NCI-H1436 (cell line): ENCODE results near the gene DTNA.
"Not testable (repeated sequence)": the region's sequence is repeated elsewhere in the genome, so short reads cannot be mapped to it uniquely, and the experiment has no call there.

Experiments
- DNase-seq: peaks from one replicate; lab custom pipeline; 2025; lab: John Stamatoyannopoulos, UW

The DTNA gene

DNA sequence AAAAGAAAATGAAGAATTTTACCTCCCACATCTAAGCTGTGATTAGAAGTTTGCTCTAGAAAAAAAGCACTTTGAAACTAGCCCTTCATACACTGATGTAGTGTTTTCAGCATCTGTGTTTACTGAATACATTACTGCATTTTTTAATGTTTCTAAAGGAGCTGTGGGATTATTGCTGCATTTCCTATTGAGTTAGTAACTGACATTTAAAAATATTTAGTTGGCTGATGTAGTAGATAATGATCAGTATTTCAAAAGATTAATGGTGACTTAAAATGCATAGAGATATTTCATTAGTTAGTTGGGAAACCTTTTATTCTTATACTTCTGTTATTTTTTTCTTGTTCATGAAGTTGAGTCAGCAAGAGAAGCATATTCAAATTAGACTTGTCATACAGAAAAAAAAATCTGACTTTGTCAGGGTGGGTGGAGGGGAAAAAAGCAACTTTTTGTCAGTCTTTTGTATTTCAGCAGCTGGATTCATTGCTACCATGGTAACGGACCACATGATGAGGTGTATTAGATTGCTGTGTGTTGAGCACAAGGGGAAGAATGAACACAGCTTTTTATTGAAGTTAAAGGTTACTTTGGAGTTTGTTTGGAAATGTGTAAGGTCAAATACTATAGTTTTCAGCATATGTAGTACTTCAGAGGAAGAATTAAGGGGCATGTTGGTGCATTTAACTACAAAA is at the start of gene DTNA:
DTNA (plus strand) TSS at position 549 of the 692 bp plus-strand sequence. CDS start 45,679 bp downstream, outside the sequence.
- peak; percentile 29 for DNase-seq

DNA sequence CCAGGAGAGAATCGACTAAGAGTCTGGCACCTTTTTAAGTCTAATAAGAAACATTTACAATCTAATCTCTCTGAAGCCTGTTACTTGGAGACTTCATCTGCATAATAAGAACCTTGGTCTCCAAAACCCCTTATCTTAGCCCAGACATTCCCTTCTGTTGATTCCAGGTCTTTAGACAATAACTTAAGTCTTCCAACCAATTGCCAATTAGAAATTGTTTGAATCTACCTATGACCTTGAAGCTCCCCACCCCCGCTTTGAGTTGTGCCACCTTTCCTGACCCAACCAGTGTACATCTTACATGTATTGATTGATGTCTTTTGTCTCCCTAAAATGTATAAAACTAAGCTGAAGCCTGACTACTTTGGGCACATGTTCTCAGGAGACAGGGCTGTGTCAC is 49.5 kb upstream of the DTNA start:
- no peak for DNase-seq

DNA sequence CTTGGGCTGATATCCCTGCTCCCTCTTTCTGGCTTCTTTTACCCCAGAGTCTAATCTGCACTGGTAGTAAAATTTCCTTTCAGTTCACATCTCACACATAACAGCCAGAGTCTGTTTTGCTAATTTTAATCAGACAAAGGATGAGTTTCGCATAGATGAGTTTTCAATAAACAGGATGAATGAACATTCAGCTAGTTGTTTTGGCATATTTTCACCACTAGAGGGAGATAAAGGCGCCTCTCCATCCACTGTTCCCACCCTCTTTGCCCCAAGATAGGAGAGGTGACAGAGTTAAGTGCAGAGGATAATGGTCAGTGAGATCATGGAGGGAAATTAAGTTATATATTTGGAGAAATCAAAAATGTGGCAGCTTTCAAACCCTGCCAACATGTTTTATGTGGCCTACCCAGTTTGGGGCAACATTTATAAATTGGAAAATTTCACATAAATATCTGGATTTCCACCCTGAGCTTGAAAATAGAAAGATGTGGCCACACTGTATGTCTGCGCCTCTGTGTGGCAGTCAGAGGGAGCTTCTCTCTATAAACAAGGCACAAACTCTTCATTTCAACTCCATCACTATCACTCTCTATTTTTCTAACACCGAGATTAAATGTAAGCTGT is 48.5 kb upstream of the DTNA start:
- DNase-seq: peak; percentile 22

DNA sequence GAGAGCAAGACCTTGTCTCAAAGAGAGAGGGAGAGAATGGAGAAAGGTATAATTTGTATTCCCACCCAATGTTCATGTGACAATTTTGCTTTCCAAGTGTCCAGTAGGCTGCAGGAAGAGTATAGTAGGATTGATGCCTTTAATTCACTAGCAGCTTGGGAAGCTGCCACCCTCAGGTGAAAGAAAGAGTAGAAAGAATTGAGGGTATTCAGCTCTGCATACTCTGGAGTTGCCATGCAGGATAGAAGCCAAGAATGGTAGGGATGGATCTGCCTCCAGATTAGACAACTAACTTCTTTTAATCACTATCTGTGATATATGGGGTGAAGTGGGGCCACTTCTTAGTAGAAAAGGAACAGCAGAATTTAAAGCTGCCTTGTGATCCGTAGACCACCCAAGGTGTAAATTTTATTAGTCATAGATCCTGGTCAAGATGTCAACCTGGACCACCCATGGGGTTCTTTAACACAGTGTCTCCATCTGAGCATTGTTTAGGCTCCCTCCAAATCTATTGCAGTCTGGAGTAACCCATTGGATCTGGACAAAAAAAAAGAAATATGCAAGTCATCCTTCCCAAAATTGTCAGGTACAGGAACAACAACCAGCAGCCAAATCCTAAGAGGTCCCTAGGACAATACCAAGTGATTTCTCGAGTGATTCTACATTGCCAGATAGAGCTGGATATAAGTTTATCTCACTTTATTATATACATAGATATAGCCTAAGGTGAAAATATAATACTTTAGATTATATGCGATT is 33.1 kb upstream of the DTNA start:
- DNase-seq: no peak

DNA sequence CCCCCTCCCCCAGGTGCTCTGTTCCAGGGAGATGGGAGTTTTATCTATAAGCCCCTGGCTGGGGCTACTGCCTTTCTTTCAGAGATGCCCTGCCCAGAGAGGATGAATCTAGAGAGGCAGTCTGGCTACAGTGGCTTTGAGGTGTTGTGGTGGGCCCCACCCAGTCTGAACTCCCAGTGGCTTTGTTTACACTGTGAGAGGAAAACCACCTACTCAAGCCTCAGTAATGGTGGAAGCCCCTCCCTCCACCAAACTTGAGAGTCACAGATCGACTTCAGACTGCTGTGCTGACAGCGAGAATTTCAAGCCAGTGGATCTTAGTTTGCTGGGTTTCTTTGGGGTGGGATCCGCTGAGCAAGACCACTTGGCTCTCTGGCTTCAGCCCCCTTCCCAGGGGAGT is 20.3 kb upstream of the DTNA start:
- not testable (repeated sequence) for DNase-seq

DNA sequence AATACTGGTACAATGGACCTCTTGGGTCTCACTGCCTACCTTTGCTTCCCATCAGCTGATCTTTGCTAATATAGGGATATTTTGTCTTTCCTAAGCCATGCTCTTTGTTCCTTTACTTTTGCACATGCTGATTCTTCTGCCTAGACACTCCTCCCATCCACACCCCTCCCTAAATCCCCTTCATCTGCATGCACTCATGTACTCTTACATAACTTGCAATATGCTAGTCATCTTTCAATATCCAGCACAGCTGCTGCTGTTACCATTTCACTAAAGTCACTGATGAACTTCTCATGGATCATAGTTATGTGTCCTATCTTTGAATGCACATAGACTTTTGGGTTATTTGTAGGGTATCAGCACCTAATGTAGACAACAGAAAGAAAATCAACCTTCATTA is 18.5 kb upstream of the DTNA start:
- no peak for DNase-seq

DNA sequence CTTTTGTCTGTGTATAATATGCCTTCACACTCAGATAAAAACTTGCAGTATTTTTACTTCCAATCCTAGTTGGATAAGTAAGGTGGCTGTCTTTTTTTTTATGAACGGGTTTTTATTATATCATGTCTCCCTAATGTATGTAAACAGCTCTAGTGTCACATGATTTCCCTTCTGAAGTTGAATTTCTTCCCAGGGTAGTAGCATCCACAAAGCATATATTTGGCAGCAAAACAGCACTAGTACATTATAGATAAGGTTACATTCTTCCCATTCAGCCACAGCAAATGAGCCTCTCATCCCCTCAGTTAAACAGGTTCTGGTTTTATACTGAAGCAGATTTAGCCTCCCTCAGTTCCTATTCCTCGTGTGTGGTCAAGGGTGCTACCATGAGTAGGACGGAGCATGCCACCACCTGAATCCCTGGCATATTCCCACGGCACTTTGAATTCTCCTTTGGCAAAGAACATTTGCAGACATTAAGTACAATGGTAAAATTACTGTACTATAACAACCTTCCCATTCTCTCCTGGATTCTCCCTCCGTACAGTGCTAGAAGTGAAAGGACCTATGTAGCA is 15.4 kb upstream of the DTNA start:
- no peak for DNase-seq

DNA sequence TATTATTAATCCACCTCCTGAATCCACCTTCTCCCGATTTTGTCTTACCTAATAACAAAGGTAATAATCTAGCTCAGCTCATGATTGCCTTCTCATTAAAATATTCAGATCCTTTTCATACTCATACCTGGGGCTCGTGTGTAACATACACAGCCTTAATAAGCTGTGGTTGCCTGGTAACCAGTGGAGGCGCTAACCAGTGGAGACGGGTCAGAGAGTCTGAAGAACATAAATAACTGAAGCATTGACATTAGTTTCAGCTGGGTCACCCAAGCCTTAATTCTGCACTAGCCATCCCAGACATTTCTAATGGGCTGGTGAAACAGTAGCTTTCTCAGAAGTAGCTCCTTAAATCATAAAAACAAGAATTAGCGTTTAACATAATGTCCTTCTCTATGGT is 14.8 kb upstream of the DTNA start:
- DNase-seq: peak; percentile 34

DNA sequence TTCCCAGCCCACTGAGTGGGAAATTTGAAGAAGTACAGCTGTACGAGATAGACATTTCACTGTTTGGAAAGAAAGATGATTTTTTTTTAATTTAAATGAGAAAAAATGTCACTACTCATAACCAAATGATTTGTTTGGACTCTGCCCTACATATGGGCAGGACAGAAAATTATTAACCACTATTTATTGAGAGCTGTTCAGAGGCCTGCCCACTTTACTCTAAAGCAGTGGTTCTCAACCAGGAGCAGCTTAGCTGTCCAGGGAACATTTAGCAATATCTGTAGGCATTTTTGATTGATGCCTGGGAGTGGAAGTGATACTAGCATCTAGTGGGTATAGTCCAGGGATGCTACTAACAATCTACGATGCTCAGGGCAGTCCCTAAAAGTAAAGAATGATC is 13.4 kb upstream of the DTNA start:
- no peak for DNase-seq

DNA sequence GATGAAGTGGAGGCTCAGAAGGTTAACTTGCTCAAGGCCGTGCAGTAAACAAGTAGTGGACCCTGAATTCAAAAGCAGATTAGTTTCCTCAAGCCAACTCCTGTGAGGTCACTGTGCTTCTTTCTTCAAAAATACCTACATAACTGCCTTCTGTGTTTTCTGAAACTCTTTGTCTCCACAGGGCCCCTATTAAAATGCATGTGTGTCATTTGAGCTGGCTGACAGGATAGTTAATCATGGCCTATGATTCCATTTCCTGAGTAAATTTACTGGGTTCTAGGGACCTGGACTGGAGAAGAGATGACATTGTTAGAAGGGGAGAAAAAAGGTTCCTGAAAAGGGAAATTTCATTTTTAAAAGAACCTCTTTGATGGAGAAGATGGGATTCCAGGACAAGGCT is 12.9 kb upstream of the DTNA start:
- DNase-seq: no peak

DNA sequence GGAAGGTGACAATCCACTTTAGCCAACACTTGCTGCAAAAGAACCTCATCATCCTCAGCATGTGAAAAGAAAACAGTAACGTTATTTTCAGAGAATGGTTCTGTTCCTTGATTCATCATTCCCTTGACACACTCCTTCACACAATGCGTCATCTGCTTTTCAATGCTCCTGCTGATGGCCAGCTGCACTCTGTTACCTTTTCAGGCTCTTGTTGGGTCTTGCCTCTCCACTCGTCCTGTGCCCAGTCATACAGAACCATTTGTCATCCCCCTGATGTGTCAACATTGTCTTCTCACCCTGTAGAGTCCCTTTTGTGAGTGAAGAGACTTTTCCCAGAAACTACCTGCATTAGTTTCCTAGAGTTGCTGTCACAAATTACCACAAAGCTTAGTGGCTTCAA is 12.2 kb upstream of the DTNA start:
- no peak for DNase-seq

DNA sequence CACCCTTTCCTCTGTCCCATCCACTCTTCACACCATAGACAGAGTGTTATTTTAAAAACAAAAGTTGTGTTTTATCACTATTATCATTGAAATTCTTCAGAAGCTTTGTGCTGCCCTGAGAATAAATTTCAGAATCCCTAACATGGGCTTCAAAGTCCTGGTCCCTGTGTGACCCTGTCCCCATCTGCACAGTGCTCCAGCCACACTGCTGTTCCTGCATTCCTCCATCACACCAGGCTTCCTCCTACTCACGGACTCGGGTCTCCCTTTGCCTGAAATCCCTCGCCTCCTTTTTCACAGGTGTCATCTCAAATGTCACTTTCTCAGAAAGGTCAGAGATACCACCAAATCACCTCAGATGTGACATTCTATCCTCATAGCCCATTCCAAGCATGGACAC is 8.2 kb upstream of the DTNA start:
- no peak for DNase-seq

DNA sequence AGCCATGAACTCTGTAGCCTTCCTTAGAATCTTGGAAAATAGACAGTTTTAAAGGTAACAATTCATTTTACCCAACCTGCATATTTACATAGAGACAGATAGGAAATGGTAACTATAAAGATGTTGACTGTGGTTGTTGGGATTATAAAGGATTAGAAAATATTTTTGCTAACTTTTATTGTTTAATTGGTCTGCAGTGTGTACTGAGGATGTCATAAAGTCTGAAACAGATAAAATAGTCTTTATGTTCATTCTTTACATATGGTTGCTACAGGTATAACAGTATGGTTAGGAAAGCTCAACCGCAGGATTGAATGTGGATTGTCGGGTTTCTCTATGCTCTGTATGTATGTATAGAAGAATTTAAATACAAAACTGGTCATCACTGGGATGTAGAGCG is 7.3 kb upstream of the DTNA start:
- no peak for DNase-seq

DNA sequence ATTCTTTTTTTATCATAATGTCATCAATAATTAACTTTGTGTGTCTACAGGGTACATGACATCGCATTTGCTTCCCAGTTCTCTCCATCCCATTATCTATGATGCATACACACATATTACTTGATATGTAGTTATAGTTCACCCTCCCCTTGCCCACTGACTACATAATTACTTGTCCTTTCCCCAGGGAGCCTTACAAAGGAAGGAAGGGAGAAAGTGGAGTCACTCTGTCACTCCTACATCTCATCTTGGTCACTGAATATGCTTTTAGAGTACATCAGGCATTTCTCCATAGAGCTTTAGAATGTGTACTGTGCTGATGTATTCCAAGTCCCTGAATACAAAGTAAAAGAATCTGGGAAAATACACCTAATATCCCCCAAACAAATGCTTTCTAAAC is 6.0 kb upstream of the DTNA start:
- DNase-seq: no peak

DNA sequence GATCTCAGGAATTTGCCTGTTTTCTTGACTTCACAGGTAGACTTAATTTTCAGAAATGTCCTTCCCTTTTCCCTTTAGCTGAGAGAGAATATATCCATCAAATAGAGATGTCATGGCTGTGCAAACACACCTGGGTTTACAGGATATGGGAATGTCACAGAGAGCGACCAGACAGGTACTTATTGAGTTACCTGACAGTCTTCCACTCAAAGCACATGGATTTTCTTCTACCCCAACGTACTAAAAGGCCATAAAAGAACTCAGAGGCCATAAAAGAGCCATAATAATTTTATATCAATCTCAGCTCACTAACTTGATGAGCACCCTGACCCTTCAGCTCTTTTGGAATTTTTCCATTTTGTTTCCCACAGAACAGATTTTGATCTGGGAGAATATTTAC is 5.3 kb upstream of the DTNA start:
- DNase-seq: no peak

DNA sequence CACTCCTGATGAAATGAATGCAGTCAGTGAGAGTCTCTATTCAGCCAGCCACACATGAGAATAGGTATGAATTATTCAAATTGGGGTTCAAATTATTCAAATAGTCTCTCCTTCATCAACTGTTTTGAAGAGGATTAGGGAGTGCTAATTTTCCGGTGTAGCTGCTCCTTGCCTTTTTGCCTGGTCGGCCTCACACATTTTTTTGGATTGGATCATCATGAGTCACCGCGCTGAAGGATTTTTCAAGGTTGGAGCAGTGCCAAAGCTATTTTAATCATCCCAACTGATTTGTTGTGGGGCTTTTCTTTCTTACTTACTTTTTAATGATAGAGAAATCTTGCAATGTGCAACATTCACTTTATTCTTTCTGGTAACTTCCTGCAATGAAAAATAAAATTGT is 2.4 kb upstream of the DTNA start:
- DNase-seq: peak; percentile 84

DNA sequence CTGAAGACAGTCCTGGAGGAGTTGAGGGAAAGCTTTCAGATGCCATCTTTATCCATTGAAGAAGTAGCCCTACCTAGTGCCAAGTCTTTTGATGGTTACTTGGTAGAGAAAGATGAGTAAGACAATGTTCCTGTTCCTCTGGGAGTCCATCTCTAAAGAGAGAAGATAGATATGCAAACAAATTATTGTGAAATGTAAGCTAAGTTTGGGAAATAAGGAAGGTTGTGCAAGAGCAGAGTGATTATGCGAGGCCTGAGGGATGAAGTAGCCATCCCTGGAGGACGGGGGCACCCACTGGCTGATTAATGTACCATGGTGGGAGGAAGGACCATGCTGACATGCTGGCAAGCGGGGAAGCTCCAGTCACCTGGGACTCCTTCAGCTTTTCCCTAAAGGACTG is 994 bp upstream of the DTNA start:
- no peak for DNase-seq

DNA sequence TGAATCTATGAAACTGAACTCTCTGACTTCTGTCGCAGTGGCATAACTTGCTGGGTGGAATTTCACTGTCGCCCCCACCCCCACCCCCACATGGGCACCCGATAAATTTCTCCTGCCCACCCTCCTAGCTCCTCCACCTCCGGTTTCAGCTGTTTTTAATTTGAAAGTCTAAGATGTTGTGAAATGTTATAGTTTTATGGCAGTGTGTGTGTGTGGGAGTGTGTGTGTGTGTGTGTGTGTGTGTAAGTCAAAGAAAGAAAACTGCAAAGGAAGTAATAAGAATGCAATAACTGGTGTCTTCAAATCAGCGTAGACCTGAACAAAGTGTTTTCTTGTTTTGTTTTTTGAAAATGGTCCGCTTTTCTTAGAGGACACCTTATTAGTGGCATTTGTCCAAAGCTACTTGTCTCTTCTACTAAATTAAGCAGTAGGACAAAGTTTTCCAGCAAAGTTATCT is 388 bp downstream of the DTNA start:
- no peak for DNase-seq

DNA sequence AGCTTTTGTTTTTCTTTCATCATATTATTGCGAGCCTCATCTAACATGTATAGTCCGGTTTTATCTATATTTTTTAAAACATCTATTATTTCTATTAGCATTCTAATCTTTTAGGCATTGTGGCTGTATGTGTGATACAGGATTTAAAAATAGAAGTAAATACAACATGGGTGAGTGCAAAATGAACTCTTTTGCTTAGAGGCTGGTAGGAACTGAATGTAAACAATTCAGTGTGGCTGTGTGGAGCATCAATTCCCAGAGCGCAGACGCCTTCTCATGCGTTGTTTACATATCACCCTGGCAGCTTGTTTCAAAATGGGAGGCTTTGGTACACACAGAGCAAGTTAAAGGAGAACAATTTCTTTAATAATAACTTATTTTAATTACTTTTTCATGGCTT is 836 bp downstream of the DTNA start:
- peak; percentile 63 for DNase-seq

DNA sequence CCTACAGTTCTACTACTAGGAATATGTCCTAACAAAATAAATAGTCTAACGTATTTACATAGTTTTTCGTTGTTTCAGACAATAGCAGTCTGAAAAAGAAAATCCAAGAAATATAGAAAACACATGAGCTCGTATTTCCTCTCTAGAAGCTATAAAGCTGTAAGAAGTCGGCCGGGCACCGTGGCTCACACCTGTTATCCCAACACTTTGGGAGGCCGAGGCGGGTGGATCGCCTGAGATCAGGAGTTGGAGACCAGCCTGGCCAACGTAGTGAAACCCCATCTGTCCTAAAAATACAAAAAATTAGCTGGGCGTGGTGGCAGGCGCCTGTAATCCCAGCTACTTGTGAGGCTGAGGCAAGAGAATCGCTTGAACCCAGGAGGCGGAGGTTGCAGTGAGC is 6.0 kb downstream of the DTNA start:
- DNase-seq: not testable (repeated sequence)

DNA sequence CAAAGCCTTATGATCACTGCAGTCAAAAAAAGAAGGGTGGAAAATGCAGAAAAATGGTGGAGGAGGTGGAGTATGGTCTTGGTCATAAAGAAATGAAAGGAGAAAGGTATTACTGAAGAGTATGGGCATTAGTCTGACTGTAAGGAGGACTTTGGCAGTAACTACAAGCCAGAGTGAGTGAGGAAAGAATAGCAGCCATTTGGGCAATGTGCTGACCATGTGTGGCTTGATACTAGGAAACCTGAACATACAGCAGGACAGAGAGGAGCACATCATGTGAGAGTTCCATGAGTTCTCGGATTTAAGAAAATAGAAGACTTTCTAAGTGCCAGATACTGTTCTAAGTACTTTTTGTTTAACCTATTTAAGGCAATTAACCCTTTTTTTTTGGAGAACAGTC is 8.5 kb downstream of the DTNA start:
- no peak for DNase-seq

DNA sequence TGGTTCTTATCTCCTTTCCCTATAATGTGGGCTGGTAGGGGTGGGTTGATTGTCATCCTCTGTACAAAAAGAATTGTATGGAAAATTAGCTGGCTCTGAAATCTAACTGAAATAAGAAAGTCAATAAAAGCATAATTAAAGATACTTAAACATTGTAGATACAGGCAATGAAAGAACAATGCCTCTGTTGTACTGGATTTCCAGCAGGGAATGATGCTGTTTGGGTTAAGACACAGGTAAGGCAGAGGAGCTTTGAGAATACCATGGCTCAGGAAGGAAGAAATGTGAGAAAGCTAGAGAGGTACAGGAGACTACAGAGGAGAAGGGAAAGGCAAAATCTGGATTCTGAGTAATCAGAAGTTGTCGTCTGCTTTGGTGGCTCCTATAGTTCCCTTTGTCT is 10.1 kb downstream of the DTNA start:
- DNase-seq: no peak

DNA sequence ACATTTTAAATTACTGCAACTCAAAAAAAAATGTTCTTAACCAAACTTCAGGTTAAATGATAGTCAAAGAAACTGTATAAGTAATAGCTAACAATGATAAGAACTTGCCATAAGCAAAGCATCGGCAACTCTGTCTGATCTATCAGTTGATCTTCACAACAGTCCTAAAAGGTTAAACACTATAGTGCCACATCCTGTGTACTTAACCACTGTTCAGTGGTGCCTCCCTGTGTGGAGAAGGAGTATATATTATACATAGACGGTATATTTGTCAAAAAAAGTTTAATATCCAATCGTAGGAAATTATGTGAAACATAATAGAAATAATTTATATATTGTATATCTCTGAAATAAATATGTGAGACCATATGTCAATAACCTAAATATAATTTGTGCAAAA is 13.0 kb downstream of the DTNA start:
- DNase-seq: no peak
